Transverse colon (tissue), 3 donors: Measurements from ENCODE around the gene CAPN15.

Experiments used
- POLR2A ChIP-seq: fragments of 450-650 bp; IDR thresholded peaks from one replicate; pipeline ENCODE4 v1.6.1; 2016; ENCODE audit warnings: antibody characterized with exemption, mild to moderate bottlenecking, moderate library complexity
- TF ChIP-seq, protein P1 (sequence below), 5 experiments: fragments of 200-600 bp in 3 of 5; fragments of 450-650 bp in 2 of 5; sonication (generic) in 3 of 5; IDR thresholded peaks; 1 replicate in 2 of 5; 2 replicates in 3 of 5; pipeline ENCODE4 v1.5.1; 2016 to 2017; ENCODE audit warnings: antibody characterized with exemption in 5 of 5, inconsistent platforms in 3 of 5, mild to moderate bottlenecking in 2 of 5, moderate library complexity in 1 of 5

DNA sequence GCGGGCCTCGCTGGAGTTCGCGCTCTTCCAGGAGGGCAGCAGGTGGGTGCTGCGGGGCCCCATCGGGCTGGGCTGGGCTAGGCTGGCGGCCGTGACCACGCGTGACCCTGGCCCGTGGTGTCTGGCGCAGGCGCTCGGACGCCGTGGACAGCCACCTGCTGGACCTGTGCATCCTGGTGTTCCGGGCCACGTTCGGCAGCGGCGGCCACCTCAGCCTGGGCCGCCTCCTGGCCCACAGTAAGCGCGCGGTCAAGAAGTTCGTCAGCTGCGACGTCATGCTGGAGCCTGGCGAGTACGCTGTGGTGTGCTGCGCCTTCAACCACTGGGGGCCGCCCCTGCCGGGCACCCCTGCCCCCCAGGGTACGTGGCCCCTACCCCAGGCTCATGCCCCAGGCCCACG, 24.7 kb downstream of the CAPN15 start:
- TF ChIP-seq, protein P1, sequence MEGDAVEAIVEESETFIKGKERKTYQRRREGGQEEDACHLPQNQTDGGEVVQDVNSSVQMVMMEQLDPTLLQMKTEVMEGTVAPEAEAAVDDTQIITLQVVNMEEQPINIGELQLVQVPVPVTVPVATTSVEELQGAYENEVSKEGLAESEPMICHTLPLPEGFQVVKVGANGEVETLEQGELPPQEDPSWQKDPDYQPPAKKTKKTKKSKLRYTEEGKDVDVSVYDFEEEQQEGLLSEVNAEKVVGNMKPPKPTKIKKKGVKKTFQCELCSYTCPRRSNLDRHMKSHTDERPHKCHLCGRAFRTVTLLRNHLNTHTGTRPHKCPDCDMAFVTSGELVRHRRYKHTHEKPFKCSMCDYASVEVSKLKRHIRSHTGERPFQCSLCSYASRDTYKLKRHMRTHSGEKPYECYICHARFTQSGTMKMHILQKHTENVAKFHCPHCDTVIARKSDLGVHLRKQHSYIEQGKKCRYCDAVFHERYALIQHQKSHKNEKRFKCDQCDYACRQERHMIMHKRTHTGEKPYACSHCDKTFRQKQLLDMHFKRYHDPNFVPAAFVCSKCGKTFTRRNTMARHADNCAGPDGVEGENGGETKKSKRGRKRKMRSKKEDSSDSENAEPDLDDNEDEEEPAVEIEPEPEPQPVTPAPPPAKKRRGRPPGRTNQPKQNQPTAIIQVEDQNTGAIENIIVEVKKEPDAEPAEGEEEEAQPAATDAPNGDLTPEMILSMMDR (IDR thresholded peaks at IDR 0.05), result no peak
- TF ChIP-seq POLR2A, result no peak
